Raji (cell line): ENCODE measurements around the gene SLIT3.

ENCODE experiments used
- POLR2A ChIP-seq: IDR thresholded peaks from 2 replicates; pipeline ENCODE4 v1.6.1; 2011; ENCODE audit warnings: low read depth, low read length, control low read depth; ENCODE audit not compliant: insufficient read depth

Gene SLIT3

GRCh38 chr5:169286572-169287300 is 14.2 kb downstream of the SLIT3 start:
- no peak for TF ChIP-seq POLR2A

DNA sequence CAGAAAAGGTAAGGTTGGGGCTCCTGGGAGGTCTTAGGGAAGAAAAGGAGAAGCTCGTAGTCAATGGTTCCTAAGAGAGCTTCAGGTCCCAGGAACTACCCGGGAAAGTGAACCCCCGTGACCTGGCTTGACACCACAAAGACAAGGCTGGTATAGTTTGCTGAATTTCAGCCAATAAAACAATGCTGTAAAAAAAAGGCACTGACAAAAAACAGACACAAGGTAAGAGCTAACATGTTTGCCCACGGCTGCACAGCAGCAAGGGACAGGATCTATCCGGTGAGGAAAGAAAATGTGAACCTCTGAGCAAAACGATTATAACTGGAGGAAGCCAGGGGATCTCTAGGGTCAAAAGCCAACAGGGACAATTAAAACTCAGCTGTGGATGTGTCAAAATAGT is 17.1 kb downstream of the SLIT3 start:
- TF ChIP-seq POLR2A, result no peak

DNA sequence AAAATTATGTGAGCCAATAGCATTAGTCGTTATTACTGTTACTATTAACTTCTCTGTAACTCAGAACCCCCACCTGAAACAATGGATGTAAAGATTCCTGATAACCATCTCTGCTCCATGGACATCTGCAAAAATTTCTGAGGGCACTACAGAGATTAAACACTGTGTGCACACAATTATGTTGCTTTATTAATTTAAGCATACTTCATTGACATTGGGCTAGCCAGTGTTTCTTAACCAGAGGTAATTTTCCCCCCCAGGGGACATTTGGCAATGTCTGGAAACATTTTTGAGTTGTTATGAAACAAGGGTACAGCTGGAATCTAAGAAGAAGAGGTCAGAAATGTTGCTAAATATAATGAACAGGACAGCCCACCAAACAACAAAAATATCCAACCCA is 19.3 kb downstream of the SLIT3 start:
- no peak for TF ChIP-seq POLR2A

DNA sequence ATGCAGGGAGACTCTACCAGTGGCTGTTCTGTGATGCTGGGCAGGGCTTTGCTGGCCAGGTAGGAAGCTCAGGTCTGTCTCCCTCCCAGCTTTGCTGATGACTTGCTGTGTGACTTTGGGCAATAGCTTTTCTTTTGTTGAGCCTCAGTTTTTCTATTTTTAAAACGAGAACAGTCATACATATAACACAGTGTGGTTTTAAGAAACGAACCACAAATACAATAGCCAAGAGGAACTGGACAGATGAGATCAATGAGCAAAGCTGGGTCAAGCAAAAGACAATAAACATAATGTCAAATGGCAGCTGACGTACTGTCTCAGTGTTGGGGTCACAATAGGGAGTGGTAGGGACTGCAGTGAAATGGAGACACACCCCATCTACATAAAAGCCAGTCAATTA is 20.2 kb downstream of the SLIT3 start:
- no peak for TF ChIP-seq POLR2A

GRCh38 chr5:169280286-169280685 is 20.7 kb downstream of the SLIT3 start:
- TF ChIP-seq POLR2A, result no peak

GRCh38 chr5:169279125-169279524 is 21.8 kb downstream of the SLIT3 start:
- TF ChIP-seq POLR2A, result no peak

DNA sequence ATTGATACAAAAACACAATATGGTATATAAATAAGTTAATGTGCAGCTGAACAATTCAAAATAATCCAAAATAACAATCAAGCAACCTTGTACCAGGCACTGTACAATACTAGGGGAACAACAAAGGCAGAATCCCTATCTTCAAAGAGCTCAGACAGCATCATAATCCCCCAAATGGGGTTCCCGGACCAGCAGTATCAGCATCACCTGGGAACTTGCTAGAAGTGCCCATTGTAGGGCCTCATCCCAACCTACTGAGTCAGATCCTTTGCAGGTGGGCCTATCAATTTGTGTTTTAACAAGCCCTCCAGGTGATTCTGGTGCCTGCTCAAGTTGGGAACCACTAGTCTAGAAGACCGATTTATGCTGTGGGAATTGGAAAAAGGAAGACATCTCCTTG is 27.1 kb downstream of the SLIT3 start:
- no peak for TF ChIP-seq POLR2A

GRCh38 chr5:169273451-169273850 is 27.5 kb downstream of the SLIT3 start:
- no peak for TF ChIP-seq POLR2A

DNA sequence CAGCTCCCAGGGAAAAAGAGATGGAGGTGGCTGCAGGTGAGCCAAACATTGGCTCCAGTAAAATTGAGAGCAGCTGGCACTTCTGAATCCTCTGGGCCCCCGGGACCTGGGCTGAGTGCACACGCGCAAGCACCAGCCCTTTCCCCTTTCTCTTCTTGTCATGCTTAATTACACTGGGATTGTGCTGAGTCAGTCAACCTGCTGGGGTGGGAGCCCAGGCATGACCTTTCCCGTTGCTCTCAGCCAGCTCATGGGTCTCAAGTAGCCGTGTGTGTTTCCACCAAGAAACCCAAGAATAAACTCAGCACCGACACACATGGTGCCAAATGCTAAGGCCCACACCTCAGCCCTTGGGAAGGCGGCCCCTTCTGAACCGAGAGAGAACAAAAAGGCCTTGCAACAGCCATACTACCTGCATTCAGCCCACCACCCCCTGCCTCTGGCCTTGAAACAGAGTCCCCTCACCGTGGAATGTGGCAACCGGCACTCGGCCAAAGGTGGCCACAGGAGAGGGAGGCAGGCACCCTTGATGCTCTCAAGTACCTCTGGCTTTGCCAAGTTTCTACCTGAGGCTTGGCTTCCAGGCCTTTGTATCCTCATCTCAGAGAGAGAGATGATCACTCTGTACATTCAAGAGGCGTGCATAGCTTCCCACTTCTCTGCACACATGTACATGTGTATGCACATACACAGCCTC is 28.1 kb downstream of the SLIT3 start:
- TF ChIP-seq POLR2A, result no peak

GRCh38 chr5:169272111-169272510 is 28.8 kb downstream of the SLIT3 start:
- TF ChIP-seq POLR2A, result no peak

DNA sequence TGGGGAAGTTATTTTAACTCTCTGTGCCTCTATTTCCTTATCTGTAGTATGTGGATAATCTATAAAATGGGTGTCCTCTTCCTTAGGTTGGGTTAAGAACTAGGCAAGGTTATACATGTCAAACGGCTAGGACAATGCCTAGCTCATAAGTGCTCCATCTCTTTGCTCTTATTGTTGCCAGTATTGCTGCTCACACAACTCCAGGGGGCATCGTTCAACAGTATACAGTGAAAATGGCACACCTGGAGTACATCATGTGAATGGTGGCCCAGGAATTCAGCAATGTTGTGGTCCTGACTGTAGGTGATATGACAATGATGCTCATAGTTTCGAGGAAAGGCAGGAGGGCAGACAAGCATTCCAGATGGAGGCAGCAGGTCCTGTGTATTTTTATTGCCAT is 30.1 kb downstream of the SLIT3 start:
- TF ChIP-seq POLR2A, result no peak

DNA sequence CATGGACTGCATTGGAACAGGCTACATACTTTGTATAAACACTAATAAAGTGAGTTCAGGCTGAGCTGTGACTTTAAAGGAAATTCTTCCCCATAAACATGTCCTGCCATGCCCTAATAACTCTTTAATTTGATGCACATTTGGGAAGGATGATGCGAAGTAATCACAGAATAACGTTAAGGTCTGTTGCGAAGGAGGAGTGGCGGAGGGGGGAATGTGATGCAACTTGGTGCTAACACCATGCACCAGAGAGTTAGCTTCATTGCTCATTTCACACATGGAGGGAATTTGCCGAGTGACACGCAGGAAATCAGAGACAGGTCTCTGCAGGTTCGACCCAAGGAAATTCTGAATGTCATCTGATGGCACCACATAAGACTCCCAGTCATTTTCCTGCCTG is 32.9 kb downstream of the SLIT3 start:
- no peak for TF ChIP-seq POLR2A

GRCh38 chr5:169265888-169266287 is 35.1 kb downstream of the SLIT3 start:
- TF ChIP-seq POLR2A, result no peak

GRCh38 chr5:169263591-169263990 is 37.3 kb downstream of the SLIT3 start:
- TF ChIP-seq POLR2A, result no peak

DNA sequence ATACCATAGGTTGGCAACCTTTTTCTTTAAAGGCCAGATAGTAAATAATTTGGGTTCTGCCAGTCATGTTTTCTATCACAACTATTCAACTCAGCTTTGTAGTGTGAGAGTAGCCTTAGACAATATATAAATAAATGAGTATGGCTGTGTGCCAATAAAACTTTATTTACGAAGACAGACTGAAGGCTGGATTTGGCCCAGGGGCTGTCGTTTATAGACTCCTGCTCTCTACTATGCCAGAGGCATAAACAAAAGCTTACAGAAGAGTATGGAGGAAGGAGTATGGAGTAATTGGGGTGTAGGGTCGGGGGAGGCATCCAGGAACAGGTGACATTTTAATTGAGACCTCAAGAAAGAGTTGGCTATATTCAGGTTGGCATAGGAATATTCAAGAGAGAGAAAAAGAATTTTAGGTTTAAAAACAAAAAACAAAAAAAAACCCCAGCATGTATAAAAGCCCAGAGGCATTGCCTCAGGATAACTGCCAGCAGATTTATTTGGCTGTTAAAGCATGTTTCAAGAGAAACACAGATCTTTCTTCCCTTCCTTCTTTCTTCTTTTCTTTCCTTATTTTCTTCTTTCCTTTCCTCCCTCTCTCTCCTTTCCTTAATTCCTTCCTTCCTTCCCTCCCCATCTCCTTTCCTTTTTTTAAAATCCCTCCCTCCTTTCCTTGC is 39.9 kb downstream of the SLIT3 start:
- TF ChIP-seq POLR2A, result no peak

GRCh38 chr5:169258372-169259000 is 42.5 kb downstream of the SLIT3 start:
- no peak for TF ChIP-seq POLR2A
